Body of pancreas (tissue), 4 donors: ENCODE results near the gene CS.

Source experiments
- CTCF ChIP-seq, 7 experiments: fragments of 450-650 bp in 4 of 7; fragments of 200-600 bp in 3 of 7; sonication (generic) in 3 of 7; IDR thresholded peaks; one replicate each; pipeline ENCODE4 v1.5.1; 2016 to 2019; ENCODE audit warnings: antibody characterized with exemption in 7 of 7
- POLR2A ChIP-seq, 3 donors: fragments of 450-650 bp; IDR thresholded peaks; one replicate each; pipeline ENCODE4 v1.6.1; 2016; ENCODE audit warnings: antibody characterized with exemption in 3 of 3, mild to moderate bottlenecking in 2 of 3

- no peak for TF ChIP-seq POLR2A (IDR thresholded peaks at IDR 0.05)
- no peak for TF ChIP-seq CTCF (IDR thresholded peaks at IDR 0.05)
Observed at GRCh38 chr12:56293795-56294194, 6.3 kb downstream of the CS start.
